Smooth muscle cell (in vitro differentiated cells): ENCODE results near the gene RAB17. TPM values are rescaled to one million over a fixed set of nuclear protein-coding genes. Genes with fewer than 3 reads are reported as not detected.

Source experiments
- DNase-seq: peaks from one replicate; lab custom pipeline; 2025; ENCODE audit not compliant: unreplicated experiment; lab: John Stamatoyannopoulos, UW
- H2AFZ ChIP-seq: fragments of 200-600 bp; sonication (generic); 2 replicates; pipeline ENCODE4 v1.6.0; 2016; ENCODE audit warnings: antibody characterized with exemption, low read depth, mild to moderate bottlenecking
- H3F3A ChIP-seq: fragments of 200-600 bp; sonication (generic); 2 replicates; pipeline ENCODE4 v1.6.0; 2017; ENCODE audit warnings: antibody characterized with exemption, low read depth
- H3K27ac ChIP-seq: fragments of 200-600 bp; sonication (generic); 2 replicates; pipeline ENCODE4 v1.5.1; 2016; ENCODE audit warnings: low read depth, mild to moderate bottlenecking
- H3K27me3 ChIP-seq: fragments of 200-600 bp; sonication (generic); 2 replicates; pipeline ENCODE4 v1.6.1; 2016; ENCODE audit warnings: low read depth, mild to moderate bottlenecking
- H3K36me3 ChIP-seq: fragments of 200-600 bp; sonication (generic); 2 replicates; pipeline ENCODE4 v1.5.1; 2016; ENCODE audit warnings: low read depth
- H3K4me1 ChIP-seq: fragments of 200-600 bp; sonication (generic); 2 replicates; pipeline ENCODE4 v1.5.1; 2016; ENCODE audit warnings: low read depth
- H3K4me2 ChIP-seq: fragments of 200-600 bp; sonication (generic); 2 replicates; pipeline ENCODE4 v1.6.0; 2016; ENCODE audit warnings: mild to moderate bottlenecking
- H3K4me3 ChIP-seq: fragments of 200-600 bp; sonication (generic); 2 replicates; pipeline ENCODE4 v1.5.1; 2016; ENCODE audit warnings: mild to moderate bottlenecking
- H3K79me2 ChIP-seq: fragments of 200-600 bp; sonication (generic); 2 replicates; pipeline ENCODE4 v1.6.0; 2016; ENCODE audit warnings: low read depth, mild to moderate bottlenecking
- H3K9ac ChIP-seq: fragments of 200-600 bp; sonication (generic); 2 replicates; pipeline ENCODE4 v1.6.0; 2016; ENCODE audit warnings: low read depth
- H3K9me3 ChIP-seq: fragments of 200-600 bp; sonication (generic); replicated peaks from 2 replicates; pipeline ENCODE4 v1.5.1; 2016; ENCODE audit warnings: low read depth
- H4K20me1 ChIP-seq: fragments of 200-600 bp; sonication (generic); 2 replicates; pipeline ENCODE4 v1.6.0; 2016; ENCODE audit warnings: low read depth
- WGBS: methylation state at CpG from one replicate; pipeline ENCODE4 v1.1.7; 2016; ENCODE audit warnings: low lambda C conversion rate; 5-methylcytosine and 5-hydroxymethylcytosine counted together
- polyA plus RNA-seq: library from polyadenylated mRNA; unstranded; fragments of >200 nt; fragmentation: Nextera tagmentation; extraction: Ambion mirVana; gene quantifications from 2 replicates; pipeline ENCODE4 v1.2.1, GENCODE V29; 2016
- total RNA-seq: library from RNA; depleted of rRNA; stranded (reverse); fragments of >200 nt; gene quantifications from 2 replicates; pipeline ENCODE4 v1.2.3, GENCODE V29; 2014
- TF ChIP-seq, protein P1 (sequence below): fragments of 200-600 bp; sonication (generic); IDR thresholded peaks from 2 replicates; pipeline ENCODE4 v1.5.1; 2017; ENCODE audit warnings: borderline replicate concordance, mild to moderate bottlenecking, antibody characterized with exemption; ENCODE audit not compliant: insufficient read depth, poor library complexity, severe bottlenecking

The RAB17 gene
- total and polyA plus RNA-seq, 2 experiments from 2014 or later, result 0.69 to 1.4 TPM

DNA sequence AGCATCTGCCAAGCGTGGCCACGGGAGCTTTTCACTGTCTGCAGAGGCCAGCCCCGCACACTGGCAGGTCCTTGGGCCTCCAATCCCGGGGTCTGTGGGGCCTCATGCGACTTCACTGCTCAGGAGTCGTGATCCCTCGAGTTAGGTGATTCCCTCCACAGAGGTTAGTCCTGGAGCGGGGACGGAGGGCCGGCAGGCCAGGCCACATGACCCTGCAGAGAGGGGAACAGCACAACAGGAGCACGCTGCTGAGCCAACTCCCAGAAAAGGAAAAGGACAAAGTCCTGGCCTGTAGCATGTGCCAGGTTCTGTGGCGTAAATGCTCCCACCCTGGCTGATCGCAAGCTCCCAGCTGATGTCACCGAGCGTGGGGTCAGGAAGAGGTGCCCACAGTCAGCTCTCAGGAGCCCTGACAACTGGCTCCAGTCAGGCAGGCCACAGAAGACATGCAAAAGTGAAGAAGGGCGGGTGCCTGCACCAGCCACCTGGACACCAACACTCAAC is 39.4 kb downstream of the RAB17 start:
- no peak for DNase-seq
- no peak overlapping the region for H3K27ac ChIP-seq
- WGBS, result 96% methylated on average over 16 of the region's 16 CpGs

DNA sequence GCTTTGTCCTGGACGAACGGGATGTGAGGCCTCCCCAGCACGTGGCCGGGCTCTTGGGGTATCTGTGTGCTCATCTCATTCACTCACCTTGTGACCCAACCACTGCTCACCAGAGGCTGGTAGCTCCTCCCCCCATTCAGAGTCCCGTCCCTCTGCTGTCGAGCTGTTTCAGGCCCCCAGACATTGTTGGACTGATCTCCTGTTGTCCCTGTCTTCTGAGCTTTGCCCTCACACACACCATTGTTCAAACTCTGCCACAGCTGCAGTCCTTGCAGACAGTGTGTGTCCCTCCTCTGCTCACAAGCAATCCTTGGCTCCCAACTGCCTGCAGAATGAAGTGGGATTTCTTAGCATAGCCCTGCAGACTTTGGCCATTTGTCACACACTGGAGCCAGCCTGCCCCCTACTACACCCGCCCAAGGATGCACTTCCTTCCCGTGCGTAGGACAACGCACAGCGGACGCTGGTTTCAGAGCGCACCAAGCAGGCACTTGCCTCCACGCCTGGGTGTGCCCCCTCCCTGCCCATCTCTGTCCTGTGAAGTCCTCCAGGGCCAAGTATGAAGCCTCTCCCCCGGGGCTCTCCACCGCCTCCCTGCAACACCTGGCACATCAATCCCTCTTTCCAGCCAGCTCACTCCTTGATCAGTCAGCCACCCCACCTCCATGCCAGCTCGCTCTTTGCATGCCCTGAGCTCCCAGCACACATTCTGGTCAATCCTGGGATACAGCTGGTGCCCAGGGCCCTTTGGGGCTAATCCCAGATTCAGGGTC is 40.7 kb downstream of the RAB17 start:
- Histone ChIP-seq H3K27ac (no peak overlapping the region), H3K9me3 (no peaks in the 10 kb centered on the region), H3K27me3 (no peaks in the 10 kb centered on the region), H2AFZ (no peak overlapping the region), H3K9ac (no peak overlapping the region), H3K4me2 (no peak overlapping the region), H3F3A (no peaks in the 10 kb centered on the region), H3K36me3 (peaks cover 15% of the 10 kb centered on the region), H3K4me1 (no peaks in the 10 kb centered on the region), H3K4me3 (no peak overlapping the region), H3K79me2 (no peaks in the 10 kb centered on the region), H4K20me1 (no peaks in the 10 kb centered on the region)
- TF ChIP-seq, protein P1, sequence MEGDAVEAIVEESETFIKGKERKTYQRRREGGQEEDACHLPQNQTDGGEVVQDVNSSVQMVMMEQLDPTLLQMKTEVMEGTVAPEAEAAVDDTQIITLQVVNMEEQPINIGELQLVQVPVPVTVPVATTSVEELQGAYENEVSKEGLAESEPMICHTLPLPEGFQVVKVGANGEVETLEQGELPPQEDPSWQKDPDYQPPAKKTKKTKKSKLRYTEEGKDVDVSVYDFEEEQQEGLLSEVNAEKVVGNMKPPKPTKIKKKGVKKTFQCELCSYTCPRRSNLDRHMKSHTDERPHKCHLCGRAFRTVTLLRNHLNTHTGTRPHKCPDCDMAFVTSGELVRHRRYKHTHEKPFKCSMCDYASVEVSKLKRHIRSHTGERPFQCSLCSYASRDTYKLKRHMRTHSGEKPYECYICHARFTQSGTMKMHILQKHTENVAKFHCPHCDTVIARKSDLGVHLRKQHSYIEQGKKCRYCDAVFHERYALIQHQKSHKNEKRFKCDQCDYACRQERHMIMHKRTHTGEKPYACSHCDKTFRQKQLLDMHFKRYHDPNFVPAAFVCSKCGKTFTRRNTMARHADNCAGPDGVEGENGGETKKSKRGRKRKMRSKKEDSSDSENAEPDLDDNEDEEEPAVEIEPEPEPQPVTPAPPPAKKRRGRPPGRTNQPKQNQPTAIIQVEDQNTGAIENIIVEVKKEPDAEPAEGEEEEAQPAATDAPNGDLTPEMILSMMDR, result no peak
- WGBS, result 90% methylated on average over 17 of the region's 17 CpGs
- DNase-seq, result no peak

More for the DNA sequence above, 39.4 kb downstream of the RAB17 start:
- Histone ChIP-seq H3K4me1 (no peaks in the 10 kb centered on the region), H4K20me1 (no peaks in the 10 kb centered on the region), H3K4me3 (no peak overlapping the region), H2AFZ (no peak overlapping the region), H3K9me3 (peaks cover 7% of the 10 kb centered on the region), H3K27me3 (no peaks in the 10 kb centered on the region), H3K36me3 (peaks cover 17% of the 10 kb centered on the region), H3K4me2 (no peak overlapping the region), H3K79me2 (no peaks in the 10 kb centered on the region), H3F3A (no peaks in the 10 kb centered on the region), H3K9ac (no peak overlapping the region)
- TF ChIP-seq, protein P1, result no peak

DNA sequence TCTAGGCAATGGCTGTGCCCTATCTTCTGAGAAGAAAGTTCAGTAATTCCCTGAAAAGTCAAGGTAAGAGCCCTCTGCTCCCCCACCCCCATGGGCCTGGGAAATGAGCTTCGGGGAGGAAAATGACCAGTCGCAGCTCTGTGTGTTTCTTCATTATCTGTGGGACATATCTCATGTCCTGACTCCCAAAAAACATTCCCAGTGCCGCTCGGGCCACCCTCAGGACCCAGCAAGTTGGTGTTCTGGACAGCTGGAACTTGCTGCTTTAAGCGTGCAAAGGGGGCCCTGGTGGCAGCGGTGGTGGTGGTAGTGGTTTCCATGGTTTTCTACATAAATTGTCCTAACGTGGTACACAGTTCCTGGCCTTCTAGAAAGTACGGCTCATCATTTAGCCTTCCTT is 41.3 kb downstream of the RAB17 start:
- Histone ChIP-seq H3K36me3 (peaks cover 10% of the 10 kb centered on the region), H3F3A (no peaks in the 10 kb centered on the region), H3K9ac (no peak overlapping the region), H3K79me2 (no peaks in the 10 kb centered on the region), H3K4me2 (no peak overlapping the region), H3K27ac (no peak overlapping the region), H3K27me3 (no peaks in the 10 kb centered on the region), H3K4me3 (no peak overlapping the region), H3K4me1 (no peaks in the 10 kb centered on the region), H3K9me3 (no peaks in the 10 kb centered on the region), H2AFZ (no peak overlapping the region), H4K20me1 (no peaks in the 10 kb centered on the region)
- DNase-seq, result no peak
- TF ChIP-seq, protein P1, result no peak
- WGBS, result 91% methylated on average over 8 of the region's 8 CpGs

DNA sequence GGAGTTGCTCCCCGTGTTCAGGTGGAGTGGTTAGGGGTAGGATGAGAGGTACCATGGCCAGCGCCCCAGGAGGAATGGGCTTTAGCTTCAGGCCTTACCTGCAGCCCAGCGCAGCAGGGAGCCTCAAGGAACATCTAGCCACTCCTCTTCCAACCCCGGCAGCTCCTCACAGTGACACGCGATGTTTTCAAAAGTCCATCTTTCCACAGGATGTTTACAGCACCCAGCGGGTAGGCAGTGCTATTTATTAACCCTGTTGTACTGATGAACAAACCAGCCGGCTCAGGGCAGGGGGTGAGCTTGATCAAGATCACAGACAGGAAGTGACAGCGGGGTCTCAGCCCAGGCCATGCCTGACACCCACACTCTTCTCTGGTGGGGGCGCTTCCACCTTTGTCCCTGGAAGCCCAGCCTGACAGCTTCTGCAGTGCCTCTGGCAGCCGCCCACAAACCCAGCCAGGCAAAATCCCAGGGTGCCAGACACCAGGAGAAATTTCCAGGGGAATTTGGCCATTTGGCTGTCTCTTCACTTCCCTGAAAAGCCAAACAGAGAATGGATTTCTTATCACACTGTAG is 42.6 kb downstream of the RAB17 start:
- 39% methylated on average over 11 of the region's 11 CpGs for WGBS
- no peaks in the 10 kb centered on the region for H3K79me2 ChIP-seq
- H3K4me1 ChIP-seq, result no peaks in the 10 kb centered on the region
- H4K20me1 ChIP-seq, result no peaks in the 10 kb centered on the region
- no peak overlapping the region for H3K4me2 ChIP-seq
- H3K9ac ChIP-seq, result no peak overlapping the region
- no peak overlapping the region for H3K4me3 ChIP-seq
- H2AFZ ChIP-seq, result no peak overlapping the region
- no peaks in the 10 kb centered on the region for H3K9me3 ChIP-seq
- no peaks in the 10 kb centered on the region for H3K27me3 ChIP-seq
- H3F3A ChIP-seq, result no peaks in the 10 kb centered on the region
- H3K27ac ChIP-seq, result no peak overlapping the region
- no peak for DNase-seq
- TF ChIP-seq, protein P1, result no peak
- H3K36me3 ChIP-seq, result no peaks in the 10 kb centered on the region
